Thyroid gland (tissue), 4 donors: ENCODE measurements around the gene LARGE2.

Experiments used
- CTCF ChIP-seq, 6 experiments: fragments of 200-600 bp in 3 of 6; fragments of 450-650 bp in 3 of 6; sonication (generic) in 3 of 6; IDR thresholded peaks; one replicate each; pipeline ENCODE4 v1.5.1; 2016 to 2019; ENCODE audit warnings: antibody characterized with exemption in 6 of 6, mild to moderate bottlenecking in 2 of 6, inconsistent platforms in 1 of 6, moderate library complexity in 1 of 6
- POLR2A ChIP-seq, 2 donors: fragments of 450-650 bp; IDR thresholded peaks; one replicate each; pipeline ENCODE4 v1.6.1; 2017; ENCODE audit warnings: antibody characterized with exemption in 2 of 2, mild to moderate bottlenecking in 2 of 2, moderate library complexity in 1 of 2

GRCh38 chr11:45924927-45925326 is 2.5 kb downstream of the LARGE2 start:
- TF ChIP-seq CTCF (IDR thresholded peaks at IDR 0.05) (no peak), POLR2A (IDR thresholded peaks at IDR 0.05) (no peak)
